Uterus (tissue), 2 donors: ENCODE results near the gene EPHA7.

Experiments
- POLR2A ChIP-seq, 2 donors: fragments of 450-650 bp; IDR thresholded peaks; one replicate each; pipeline ENCODE4 v1.6.1; 2016; ENCODE audit warnings: antibody characterized with exemption in 2 of 2, mild to moderate bottlenecking in 1 of 2, moderate library complexity in 1 of 2
- TF ChIP-seq, protein P1 (sequence below), 4 experiments: fragments of 200-600 bp in 2 of 4; fragments of 450-650 bp in 2 of 4; sonication (generic) in 2 of 4; IDR thresholded peaks; one replicate each; pipeline ENCODE4 v1.5.1; 2016 to 2019; ENCODE audit warnings: antibody characterized with exemption in 4 of 4, mild to moderate bottlenecking in 2 of 4, moderate library complexity in 1 of 4

DNA sequence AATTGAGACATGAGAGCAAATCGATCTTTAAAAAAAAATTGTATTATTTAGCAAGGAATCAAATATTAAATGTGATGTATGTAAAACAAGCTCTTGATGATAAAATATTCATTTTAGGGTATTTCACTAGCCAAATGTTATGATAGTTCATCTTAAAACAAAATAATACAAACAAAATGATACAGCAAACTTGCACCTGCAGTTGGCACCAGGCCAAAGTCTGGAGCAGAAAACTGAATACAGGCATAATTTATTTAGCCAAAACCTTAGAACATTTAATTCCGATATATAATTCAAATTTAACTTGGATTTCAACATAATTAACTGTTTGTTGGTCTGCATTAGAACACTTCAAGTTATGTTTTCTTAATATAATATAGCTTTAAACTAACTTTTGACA lies 60.9 kb downstream of the EPHA7 start:
- no peak for TF ChIP-seq POLR2A (IDR thresholded peaks at IDR 0.05)
- TF ChIP-seq, protein P1, sequence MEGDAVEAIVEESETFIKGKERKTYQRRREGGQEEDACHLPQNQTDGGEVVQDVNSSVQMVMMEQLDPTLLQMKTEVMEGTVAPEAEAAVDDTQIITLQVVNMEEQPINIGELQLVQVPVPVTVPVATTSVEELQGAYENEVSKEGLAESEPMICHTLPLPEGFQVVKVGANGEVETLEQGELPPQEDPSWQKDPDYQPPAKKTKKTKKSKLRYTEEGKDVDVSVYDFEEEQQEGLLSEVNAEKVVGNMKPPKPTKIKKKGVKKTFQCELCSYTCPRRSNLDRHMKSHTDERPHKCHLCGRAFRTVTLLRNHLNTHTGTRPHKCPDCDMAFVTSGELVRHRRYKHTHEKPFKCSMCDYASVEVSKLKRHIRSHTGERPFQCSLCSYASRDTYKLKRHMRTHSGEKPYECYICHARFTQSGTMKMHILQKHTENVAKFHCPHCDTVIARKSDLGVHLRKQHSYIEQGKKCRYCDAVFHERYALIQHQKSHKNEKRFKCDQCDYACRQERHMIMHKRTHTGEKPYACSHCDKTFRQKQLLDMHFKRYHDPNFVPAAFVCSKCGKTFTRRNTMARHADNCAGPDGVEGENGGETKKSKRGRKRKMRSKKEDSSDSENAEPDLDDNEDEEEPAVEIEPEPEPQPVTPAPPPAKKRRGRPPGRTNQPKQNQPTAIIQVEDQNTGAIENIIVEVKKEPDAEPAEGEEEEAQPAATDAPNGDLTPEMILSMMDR (IDR thresholded peaks at IDR 0.05) = no peak
